H1 (cell line): ENCODE measurements around the gene DNAAF3. TPM values are rescaled to one million over a fixed set of nuclear protein-coding genes. Genes with fewer than 3 reads are reported as not detected.
A peak's percentile ranks its signal among the peaks of the same experiment; 100 is the strongest.

Experiments
- ATF2 ChIP-seq: IDR thresholded peaks from 2 replicates; pipeline ENCODE4 v1.6.1; 2012; ENCODE audit warnings: low read length, inconsistent platforms
- CBX5 ChIP-seq: fragments of 300-800, 300-1000 bp; sonication (generic); IDR thresholded peaks from 2 replicates; pipeline ENCODE4 v1.7.1; 2016; ENCODE audit warnings: antibody characterized with exemption, low read length, low read depth
- CBX8 ChIP-seq: fragments of 300-800, 300-1000 bp; sonication (generic); IDR thresholded peaks from 2 replicates; pipeline ENCODE4 v1.7.1; 2016; ENCODE audit warnings: low read depth, low read length, borderline replicate concordance
- CHD2 ChIP-seq: IDR thresholded peaks from 2 replicates; pipeline ENCODE4 v1.6.1; 2012; ENCODE audit warnings: low read length, improper control_type of control experiment
- EGR1 ChIP-seq: IDR thresholded peaks from 2 replicates; pipeline ENCODE4 v1.6.1; 2011; ENCODE audit warnings: low read depth, low read length, borderline replicate concordance
- FOSL1 ChIP-seq: IDR thresholded peaks from 2 replicates; pipeline ENCODE4 v1.6.1; 2011; ENCODE audit warnings: mild to moderate bottlenecking, low read depth, low read length, moderate library complexity; ENCODE audit not compliant: insufficient read depth
- GABPA ChIP-seq: IDR thresholded peaks from 2 replicates; pipeline ENCODE4 v1.6.1; 2011; ENCODE audit warnings: mild to moderate bottlenecking, low read length, moderate library complexity, borderline replicate concordance; ENCODE audit not compliant: insufficient read depth
- KDM1A ChIP-seq: fragments of 200-600, 300-600 bp; sonication (generic); IDR thresholded peaks from 2 replicates; pipeline ENCODE4 v1.7.1; 2016; ENCODE audit warnings: mild to moderate bottlenecking, low read length, borderline replicate concordance
- NANOG ChIP-seq: IDR thresholded peaks from 2 replicates; pipeline ENCODE4 v1.6.1; 2011; ENCODE audit warnings: low read length, low read depth, mild to moderate bottlenecking, inconsistent platforms; ENCODE audit not compliant: insufficient read depth, poor library complexity, severe bottlenecking
- RNF2 ChIP-seq: fragments of 200-900, 300-1000 bp; sonication (generic); IDR thresholded peaks from 2 replicates; pipeline ENCODE4 v1.7.1; 2016; ENCODE audit warnings: borderline replicate concordance, low read depth, mild to moderate bottlenecking, antibody characterized with exemption, low read length; ENCODE audit not compliant: poor library complexity, severe bottlenecking; ENCODE audit errors: missing control alignments
- TAF7 ChIP-seq: optimal IDR thresholded peaks from 2 replicates; pipeline ENCODE3; 2011; ENCODE audit warnings: low read depth, mild to moderate bottlenecking, inconsistent platforms, low read length, moderate library complexity, borderline replicate concordance
- TCF12 ChIP-seq: IDR thresholded peaks from 2 replicates; pipeline ENCODE4 v1.6.1; 2011; ENCODE audit warnings: low read depth, mild to moderate bottlenecking, low read length
- USF2 ChIP-seq: IDR thresholded peaks from 2 replicates; pipeline ENCODE4 v1.6.1; 2011; ENCODE audit warnings: low read length, improper control_type of control experiment
- polyA plus RNA-seq, 7 experiments: library from polyadenylated mRNA; depleted of rRNA in 3 of 7; stranded (reverse) in 5 of 7; unstranded in 2 of 7; fragments of >200 nt in 5 of 7; fragments of 200-250 nt in 2 of 7; gene quantifications; 1 replicate in 5 of 7; 2 replicates in 1 of 7; 4 replicates in 1 of 7; pipeline versions ENCODE4 v1.2.1 to v1.2.3, GENCODE V29; 2011 to 2013; ENCODE audit warnings: missing spikeins in 2 of 7, mixed read lengths in 2 of 7
- total RNA-seq: library from RNA; stranded (reverse); fragmentation: NEBNext Ultra II Directional; extraction: Animal tissue kit (Norgen Biotek cat#: 25700); gene quantifications from 2 replicates; pipeline ENCODE4 v1.2.1, GENCODE V29; 2021

DNAAF3 gene
- total and polyA plus RNA-seq, 2 of the 8 experiments (the other 6 are each of a cell fraction or from before 2014, with no cell fraction given): 5.4 to 8.0 TPM

DNA sequence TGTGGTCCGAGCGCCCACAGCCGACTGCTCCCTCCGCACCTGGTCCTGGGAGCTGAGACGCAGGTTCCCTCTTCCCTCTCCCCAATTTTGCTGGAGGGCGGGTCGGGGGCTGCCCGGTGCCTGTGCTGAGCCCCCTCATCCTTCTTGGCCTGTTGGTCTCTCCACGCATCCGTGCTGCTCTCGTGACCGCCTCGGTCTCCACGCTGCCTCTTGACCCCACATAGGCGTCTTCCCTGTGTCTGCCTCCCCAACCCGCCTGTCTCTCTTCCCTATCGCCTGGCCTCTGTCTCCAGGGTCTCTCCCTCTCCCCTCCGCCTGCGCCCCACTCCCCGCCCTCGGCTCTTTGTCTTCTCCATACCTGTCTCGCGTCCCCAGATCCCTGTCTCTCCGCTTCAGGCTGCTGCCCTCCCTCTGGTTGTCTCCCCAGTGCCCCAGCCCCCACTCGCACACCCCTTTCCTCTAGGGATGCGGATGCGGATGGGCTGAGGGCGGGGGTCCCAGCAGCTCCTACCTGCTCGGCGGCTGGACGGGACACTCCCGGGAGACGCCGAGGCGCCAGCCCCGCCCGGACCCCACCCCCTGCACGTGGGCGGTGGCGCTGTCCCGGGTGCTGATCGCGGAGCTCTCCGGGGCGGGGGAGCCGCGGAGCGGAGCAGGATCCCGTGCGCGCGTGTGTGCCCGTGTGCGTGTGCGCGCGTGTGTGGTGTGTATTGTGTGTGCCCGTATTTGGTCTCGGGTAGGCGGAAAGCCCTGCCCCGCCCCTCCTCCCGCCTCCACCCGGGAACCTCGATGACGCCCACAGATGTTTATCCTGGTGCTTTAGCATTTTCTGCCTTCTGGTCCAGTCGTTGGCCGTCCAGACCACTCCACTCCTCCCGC is 13.4 kb upstream of the DNAAF3 start, which contains the start of gene SYT5 (continued):
- TF ChIP-seq ATF2 (no peak), TCF12 (no peak), RNF2 (peak; percentile 14), NANOG (no peak), TAF7 (no peak), USF2 (peak; percentile 65), CBX5 (no peak), CBX8 (no peak), KDM1A (no peak), EGR1 (peak; percentile 98), CHD2 (no peak), GABPA (no peak), FOSL1 (no peak)
